Activated CD4-positive, alpha-beta T cell treated with anti-CD3 and anti-CD28 coated beads, Interleukin-2, amount 50 U/mL, for 48 hours (primary cell): ENCODE data around the gene PTGR2.
"Not testable (repeated sequence)": the region's sequence is repeated elsewhere in the genome, so short reads cannot be mapped to it uniquely, and the experiment has no call there.

ENCODE experiments used
- DNase-seq, 2 experiments: peaks; one replicate each; pipeline ENCODE4 v3.0.0-alpha.2; 2020

Gene PTGR2

DNA sequence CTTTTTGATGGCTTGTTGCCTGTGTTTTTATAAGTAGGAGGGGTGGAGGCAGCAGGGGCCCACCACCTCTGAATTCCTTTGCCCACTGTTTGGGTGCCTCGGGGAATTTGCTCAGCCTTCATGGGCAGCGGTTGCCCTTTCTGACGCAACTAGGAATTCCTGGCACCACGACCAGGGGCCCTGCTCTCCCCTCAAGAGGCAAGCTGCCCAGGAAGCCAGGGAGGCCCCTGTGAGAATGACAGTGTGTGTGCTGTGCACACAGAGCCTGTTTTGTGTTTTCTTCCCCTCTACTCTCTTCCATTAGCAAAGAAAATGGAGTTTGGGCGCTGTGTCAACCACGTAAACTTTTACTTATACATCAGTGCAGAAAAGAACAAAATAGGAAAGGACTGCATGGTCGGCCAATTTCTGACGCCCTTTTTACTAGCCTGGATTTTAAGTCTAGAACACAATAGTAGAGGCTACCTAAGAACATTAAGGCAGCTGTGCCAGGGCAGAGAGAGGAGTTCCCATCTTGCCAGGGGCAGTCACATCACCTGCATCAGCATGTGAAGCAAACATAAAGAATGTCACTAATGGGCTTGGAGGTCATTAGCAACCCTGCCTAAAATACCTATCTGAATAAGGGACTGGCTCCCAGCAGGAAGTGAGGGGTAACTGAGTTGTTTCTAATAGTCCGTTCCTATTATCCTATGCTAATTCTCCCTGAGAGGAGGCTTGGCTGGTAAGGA, 17.9 kb upstream of the PTGR2 start:
- DNase-seq: no peak

DNA sequence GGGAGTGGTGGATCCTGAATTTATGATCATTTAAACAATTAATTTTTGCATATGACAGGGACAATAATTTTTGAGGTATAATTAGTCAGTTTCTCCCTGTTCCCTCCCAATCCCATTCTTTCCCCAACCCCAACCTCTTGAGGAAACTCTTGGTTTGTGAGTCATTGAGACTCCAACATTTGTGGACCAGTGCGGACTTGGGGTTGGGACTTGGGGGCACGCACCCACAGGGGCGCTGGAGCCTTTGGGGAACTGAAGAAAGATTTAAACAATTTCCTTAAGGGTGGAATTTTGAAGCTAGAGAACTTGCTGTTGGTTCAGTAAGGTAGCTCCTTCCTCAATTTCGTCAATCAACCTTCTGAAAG, 17.4 kb upstream of the PTGR2 start:
- no peak for DNase-seq

DNA sequence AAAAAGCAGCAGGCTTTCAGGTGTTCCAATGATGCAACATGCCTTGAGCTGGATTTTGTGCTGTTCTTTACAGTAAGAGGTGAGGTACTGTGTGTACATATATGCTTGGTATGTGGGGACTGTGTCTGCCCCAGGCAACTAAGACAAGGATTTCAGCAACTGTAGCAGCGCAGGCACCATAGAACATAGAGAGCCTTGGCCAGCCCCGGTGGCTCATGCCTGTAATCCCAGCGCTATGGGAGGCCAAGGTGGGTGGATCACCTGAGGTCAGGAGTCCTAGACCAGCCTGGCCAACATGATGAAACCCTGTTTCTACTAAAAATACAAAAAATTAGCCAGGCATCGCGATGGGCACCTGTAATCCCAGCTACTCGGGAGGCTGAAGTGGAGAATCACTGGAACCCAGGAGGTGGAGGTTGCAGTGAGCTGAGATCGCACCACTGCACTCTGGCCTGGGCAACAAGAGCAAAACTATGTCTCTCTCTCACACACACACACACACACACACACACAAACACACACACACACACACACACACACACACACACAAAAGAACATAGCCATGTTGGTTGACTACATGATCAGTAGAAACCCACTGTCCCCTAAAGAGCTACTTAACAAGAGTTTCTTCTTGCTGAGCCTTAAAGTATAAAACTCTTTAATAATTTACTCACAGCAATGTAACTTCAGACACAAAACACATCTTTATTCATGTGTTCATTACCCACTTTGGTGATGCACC, 13.2 kb upstream of the PTGR2 start:
- DNase-seq: not testable (repeated sequence)

DNA sequence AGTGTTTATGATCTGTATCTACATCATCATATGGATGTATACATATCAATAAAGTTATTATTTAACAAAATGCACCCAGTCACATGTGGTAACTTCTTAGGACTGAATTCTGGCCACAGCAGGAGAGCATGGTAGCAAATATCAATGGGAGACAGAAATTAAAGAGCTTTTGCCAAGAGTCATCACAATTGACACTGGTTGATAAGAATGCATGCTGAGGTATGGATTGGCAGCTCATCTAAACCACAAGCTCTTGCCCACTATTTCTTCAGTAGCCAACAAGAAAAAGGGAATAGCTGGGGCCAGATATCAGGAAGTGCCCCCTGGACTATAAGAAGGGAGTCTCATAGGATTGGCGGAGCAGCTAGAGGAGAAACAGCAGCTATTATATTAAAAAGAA, 9.4 kb upstream of the PTGR2 start:
- no peak for DNase-seq

DNA sequence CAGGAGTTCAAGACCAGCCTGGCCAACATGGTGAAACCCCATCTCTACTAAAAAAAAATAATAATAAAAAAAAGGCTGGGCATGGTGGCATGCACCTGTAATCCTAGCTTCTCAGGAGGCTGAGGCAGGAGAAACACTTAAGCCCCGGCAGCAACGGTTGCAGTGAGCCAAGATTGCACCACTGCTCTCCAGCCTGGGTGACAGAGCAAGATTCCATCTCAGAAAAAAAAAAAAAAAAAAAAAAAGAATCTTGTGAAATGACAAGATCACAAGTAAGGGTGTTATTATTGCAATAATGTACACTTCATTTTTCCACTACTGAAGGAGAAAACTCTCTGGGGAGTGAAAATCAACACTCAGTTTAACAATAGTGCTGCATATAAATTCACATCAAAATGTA, 8.8 kb upstream of the PTGR2 start:
- DNase-seq: no peak

DNA sequence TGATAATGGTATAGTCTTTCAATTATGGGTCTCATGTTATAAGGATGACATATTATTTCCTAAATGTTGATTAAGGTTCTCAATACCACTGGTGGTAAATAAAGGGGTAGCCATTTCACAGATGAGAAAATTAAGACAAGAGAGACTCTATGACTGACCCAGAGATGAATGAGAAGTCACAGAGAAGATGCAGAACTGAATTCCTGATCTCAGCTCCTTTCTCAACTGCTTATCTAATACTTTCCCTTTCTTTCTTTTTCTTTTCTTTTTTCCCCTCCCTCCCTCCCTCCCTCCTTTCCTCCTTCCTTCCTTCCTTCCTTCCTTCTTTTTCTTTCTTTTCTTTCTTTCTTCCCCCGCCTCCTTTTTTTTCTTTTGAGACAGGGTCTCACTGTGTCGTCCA, 8.3 kb upstream of the PTGR2 start:
- DNase-seq: no peak

DNA sequence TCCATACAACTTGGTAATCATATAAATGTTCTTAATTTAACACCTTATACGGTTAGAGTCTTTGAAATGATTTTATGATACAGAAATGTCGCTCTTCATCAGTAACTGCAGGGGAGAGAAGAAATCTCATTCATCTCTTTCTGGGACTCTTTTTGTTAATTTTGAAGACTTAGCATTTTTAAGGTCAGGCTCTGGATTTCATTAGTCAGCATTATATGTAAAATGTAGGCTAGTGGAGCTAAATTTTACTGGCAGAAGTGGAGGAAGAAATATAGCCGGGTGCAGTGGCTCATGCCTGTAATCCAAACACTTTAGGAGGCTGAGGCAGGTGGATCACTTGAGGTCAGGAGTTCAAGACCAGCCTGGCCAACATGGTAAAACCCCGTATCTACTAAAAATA, 4.7 kb upstream of the PTGR2 start:
- no peak for DNase-seq

DNA sequence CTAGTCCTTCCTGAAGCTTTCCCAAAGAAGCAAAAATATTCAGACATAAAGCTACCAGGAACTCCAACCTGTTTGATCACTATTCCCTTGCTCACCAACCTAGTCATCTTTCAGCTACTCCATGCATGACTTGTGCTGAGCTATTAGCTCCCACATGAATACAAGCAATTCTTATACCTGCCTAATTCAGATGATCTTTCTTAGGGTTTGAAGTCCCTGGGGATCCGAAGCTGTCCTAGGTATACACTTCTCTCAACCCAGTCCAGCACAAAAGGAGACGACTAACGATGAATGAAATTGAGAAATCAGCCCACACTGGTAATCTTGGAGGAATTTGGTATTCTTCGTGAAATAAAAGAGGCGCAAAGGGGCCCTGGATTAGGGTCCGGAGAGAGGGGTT, 631 bp upstream of the PTGR2 start:
- DNase-seq: no peak

DNA sequence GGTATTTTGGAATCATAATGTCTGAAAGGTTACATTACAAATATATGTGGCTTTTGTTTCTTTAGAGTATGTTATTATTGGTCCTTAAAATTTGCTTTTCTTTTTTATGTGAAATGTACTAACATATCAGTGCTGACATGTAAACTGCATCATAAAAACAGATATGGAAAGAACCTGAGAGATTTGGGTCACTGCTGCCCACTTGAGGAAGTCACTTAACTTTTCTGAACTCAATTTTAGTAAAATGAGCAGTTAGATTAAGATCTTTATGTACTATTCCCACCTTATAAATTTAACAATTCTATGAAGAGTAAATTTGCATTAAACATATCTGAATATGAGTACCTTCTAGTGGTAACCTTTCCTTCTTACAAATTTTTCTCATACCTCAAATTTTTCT, 7.5 kb downstream of the PTGR2 start:
- DNase-seq: no peak

DNA sequence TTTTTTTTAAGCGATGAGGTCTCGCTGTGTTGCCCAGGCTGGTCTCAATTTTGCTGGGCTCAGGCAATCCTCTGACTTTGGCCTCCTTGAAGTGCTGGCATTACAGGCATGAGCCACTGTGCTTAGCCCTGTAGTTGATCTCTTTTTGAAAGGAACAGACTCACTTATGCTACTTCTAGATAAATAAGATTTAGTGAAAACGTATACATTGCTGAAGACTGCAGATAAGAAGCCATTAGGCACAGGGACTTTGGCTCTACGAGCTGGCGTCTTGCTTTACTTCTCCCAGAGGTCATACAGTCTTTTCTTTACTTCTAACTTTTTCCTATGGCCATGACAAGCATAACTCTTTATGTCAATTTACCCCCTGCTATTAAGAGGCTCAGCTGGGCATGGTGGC, 9.4 kb downstream of the PTGR2 start:
- no peak for DNase-seq

DNA sequence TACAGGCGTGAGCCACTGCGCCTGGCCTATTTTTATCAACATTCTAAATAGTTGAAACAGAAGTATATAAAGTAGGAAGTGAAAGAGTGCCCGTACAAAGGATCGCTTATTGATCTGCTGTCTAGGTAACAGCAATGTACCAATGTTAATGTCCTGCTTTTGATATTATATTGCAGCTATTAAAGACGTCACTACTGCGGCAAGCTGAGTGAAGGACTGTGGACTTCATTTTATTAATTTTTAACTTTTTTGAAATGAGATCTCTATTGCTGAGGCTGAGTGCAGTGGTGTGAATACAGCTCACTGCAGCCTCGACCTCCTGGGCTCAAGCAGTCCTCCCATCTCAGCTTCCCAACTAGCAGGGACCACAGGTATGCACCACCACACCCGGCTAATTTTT, 10.8 kb downstream of the PTGR2 start:
- no peak for DNase-seq

DNA sequence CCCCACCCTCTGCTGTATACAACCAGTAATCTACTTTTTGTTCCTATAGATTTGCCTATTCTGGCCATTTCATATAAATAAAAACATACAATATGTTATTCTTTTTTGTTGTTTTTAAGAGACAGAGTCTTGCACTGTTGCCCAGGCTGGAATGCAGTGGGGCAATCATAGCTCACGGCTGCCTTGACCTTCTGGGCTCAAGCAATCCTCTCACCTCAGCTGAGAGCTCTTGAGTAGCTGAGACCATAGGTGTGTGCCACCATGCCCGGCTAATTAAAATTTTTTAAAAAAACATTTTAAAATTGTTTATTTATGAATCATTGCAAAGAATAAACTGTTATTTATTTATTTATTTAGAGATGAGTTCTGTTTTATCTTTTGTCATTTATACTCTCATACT, 11.6 kb downstream of the PTGR2 start:
- DNase-seq: no peak

DNA sequence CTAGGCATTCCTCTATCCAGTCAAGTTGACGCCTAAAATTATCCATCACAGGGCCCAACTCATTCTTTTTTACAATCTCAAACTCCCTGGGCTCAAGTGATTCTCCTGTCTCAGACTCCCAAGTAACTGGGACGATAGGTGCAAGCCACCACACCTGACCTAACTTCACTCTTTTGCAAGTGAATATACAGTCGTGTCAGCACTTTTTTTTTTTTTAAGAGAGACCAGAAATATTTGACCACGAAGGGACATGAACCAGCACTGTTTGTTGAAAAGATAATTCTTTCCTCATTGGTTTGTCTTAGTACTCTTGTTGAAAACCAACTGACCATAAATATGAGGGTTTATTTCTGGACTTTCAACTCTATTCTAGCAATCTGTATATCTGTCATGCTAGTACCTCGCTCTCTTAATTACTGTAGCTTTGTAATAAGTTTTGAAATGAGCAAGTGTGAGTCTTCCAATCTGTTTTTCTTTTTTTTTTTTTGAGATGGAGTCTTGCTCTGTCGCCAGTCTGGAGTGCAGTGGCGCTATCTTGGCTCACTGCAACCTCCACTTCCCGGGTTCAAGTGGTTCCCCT, 14.0 kb downstream of the PTGR2 start:
- DNase-seq: no peak

DNA sequence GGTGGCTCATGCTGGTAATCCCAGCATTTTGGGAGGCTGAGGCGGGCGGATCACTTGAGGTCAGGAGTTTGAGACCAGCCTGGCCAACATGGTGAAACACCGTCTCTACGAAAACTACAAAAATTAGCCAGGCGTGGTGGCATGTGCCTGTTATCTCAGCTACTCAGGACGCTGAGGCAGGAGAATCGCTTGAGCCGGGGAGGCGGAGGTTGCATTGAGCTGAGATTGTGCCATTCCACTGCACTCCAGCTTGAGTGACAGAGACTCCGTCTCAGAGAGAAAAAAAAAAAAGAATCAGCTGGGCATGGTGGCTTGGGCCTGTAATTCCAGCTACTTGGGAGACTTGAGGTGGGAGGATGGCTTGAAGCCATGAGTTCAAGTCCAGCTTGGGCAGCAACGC, 18.1 kb downstream of the PTGR2 start:
- not testable (repeated sequence) for DNase-seq

DNA sequence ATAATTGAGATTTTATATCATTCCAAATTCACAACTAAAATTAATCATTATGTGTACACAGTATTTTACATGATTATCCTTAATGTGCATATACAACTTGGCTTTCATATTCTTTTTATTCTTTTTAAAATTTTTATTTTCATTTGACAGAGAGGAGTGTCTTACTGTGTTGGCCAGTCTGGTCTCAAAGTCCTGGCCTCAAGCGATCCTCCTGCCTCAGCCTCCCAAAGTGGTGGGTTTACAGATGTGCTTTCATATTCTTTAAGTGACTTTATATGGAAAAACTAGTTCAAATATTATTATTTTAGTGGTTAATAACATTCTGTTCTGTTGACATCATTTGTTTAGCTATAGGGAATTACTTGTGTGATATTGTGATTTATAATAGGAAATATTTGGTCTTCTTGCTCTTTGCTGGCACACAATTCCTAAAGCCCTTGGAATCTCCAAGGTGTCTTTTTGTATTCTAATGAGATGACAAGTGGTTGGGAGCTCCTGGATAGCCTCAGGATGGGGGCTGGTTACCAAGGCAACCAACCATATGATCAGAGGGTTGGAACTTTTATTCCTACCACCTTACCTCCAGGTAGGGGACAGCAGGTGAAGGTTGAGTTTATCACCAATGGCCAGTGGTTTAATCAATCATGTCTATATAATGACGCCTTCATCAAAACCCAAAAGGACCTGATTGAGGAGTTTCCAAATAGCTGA, 19.0 kb downstream of the PTGR2 start:
- DNase-seq: no peak

DNA sequence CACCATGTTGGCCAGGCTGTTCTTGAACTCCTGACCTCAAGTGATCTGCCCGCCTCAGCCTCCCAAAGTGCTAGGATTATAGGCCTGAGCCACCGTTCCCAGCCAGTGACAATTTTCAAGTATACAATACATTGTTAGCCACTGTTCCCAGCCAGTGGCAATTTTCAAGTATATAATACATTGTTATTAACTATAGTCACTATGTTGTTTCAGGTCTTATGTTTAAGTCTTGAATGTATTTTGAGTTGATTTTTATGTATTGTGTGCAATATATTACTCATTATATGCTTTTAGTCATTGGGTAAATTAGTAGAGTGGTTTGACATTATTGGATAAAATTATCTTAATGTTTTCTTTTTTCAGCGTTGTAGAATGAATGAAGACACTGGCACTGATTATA, 22.0 kb downstream of the PTGR2 start:
- DNase-seq: no peak

DNA sequence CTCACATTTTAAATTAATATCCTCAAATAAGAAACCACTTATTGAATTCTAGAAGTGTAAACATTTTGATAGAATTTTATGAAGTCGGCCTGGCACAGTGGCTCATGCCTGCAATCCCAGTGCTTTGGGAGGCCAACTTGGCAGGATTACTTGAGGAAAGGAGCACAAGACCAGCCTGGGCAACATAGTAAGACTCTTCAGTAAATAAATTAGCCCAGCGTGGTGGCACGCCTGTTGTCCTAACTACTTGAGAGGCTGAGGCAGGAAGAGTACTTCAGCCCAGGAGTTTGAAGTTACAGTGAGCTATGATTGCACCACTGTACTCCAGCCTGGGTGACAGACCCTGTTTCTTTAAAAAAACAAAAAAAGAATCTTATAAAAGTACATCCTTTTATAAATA, 26.2 kb downstream of the PTGR2 start:
- DNase-seq: no peak

DNA sequence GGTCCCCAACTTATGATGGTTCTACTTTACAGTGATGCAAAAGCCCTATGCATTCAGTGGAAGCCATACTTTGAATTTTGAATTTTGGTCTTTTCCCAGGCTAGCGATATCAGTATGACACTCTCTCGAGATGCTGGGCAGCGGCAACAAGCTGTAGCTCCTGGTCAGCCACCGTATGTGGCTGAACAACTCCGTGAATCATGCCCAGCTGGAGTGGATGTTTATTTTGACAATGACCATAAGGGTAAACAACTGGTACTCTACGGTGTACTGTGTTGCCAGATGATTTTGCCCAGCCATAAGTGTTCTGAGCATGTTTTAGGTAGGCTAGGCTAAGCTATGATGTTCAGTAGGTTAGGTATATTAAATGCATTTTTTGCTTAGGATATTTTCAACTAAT, 26.8 kb downstream of the PTGR2 start:
- DNase-seq: no peak

DNA sequence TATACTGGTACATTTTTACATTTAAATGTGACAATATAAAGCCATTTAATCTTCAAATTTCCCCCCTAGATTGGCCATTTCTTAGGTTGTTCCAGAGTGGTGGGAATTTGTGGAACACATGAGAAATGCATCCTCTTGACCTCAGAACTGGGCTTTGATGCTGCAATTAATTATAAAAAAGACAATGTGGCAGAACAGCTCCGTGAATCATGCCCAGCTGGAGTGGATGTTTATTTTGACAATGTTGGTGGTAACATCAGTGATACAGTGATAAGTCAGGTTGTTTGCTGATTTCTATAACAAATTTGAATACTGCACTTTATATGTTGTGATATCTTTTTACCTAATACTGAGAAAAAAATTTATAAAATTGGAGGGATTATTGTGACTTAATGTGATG, 27.4 kb downstream of the PTGR2 start:
- no peak for DNase-seq

DNA sequence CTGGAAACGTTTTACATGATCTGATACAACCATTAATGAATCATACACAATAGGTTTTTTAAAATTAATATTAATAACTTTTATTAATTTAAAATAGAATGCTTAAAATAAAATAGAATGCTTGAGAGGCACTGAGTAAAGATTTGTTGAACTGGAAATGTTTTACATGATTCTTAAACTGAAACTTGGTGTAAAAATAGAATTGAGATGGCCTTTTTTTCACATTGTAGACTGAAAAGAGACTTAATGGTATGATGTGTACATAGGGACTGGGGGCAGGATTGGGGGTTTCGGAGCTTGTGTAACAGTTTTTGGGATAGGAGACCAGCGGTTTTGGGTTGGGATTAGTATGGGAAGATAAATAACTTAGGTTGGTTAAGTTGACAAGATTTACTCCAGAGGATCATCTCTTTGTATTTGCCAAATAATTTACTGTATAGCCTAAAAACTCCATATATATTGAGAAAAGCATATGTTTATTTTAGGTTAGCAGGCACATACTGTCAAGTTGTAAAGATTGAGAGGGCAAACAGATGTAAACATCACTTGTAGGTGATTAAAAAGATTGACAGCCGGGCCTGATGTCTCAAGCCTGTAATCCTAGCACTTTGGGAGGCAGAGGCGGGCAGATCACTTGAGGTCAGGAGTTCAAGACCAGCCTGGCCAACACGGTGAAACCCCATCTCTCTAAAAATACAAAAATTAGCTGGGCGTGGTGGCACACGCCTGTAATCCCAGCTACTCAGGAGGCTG, 33.0 kb downstream of the PTGR2 start:
- DNase-seq: no peak

DNA sequence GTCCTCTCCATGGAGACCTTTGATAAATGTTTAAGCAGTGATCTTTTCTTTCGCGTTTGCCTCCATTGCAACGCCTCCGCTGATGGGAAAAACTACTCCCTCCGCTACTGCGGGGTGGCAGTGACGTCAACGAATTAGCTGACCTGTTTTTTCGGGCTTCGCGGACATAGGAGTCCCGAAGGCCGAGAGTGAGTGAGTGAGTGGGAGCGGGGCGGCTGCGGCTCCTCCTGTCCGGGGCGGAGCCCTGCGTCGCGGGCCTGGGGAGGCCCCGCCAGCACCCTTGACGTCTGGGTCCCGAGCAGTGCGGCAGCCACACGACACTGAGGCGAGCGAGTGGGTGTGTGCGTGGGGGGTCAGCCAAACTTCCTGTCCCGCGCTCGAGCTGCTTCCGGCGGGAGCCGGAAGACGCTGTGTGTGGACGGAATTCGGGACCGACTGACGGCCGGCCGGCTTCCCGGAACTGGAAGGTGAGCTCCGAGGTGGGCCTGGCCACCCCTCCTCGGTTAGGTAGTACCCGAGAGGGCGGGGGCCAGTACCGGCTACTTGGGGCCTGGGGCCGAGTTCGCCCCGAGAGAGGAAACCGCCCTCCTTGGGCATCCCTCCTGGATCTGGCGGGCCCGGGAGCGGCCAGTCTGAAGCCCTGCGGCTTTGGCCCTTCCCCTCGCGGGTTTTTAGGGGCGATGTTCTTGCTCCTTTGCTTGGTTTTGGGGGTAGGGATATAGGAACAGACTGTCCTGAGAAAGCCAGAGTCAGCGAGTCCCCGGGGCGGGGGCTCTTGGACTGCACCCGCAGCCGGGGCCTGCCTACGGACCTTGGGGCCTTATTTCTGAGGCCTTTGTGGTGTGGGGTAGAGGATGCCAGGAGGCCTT, 35.1 kb downstream of the PTGR2 start, which contains the start of gene ZNF410:
Gene ZNF410 (plus strand): TSS at position 411 of the 869 bp plus-strand sequence. CDS start 5,317 bp downstream, outside the sequence.
- DNase-seq: peak; percentile 95 to 97

DNA sequence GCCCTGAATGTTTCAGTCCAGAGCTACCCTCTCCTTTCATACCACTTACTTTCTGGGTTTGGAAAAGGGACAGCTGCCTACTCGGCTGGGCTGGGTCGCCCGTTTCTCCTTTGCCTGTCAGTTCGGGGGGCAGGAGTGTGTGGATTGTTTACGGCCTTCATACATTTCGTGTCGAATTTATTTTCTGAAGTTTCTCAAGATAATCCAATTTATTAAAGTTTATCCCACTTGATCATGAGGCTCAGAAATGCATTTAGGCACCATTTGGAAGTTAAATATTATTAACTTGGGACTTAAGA, 35.6 kb downstream of the PTGR2 start:
- DNase-seq: no peak
